ENCODE results near the gene SETD1A. TPM values are rescaled to one million over a fixed set of nuclear protein-coding genes. Genes with fewer than 3 reads are reported as not detected.

The SETD1A gene
- total and polyA plus RNA-seq, 2 of the 8 experiments (the other 6 are each of a cell fraction or from before 2014, with no cell fraction given) = 4.8 to 29.0 TPM

GRCh38 chr16:30965436-30965835, 7.9 kb downstream of the SETD1A start (continued):
- TF ChIP-seq RBBP5 (IDR thresholded peaks at IDR 0.05; ENCODE audit: borderline replicate concordance, low read depth, low read length) (no peak), GABPA (IDR thresholded peaks at IDR 0.05; ENCODE audit: borderline replicate concordance, insufficient read depth, low read length) (no peak), CTBP2 (IDR thresholded peaks at IDR 0.05; ENCODE audit: borderline replicate concordance, insufficient read depth, insufficient read length, low read length) (no peak), HDAC6 (IDR thresholded peaks at IDR 0.05; ENCODE audit: low read depth, low read length) (no peak)

All from H1 (cell line).